ENCODE results near the gene PRKAG2.

PRKAG2 gene

GRCh38 chr7:151838072-151838471 lies 38.8 kb downstream of the PRKAG2 start:
- H2AFZ ChIP-seq (ENCODE audit: low read length) = no peak overlapping the region
- no peak overlapping the region for H3K4me2 ChIP-seq (ENCODE audit: low read length)
- peaks cover 4% of the 10 kb centered on the region for H3K4me1 ChIP-seq (ENCODE audit: insufficient read depth, low read length, severe bottlenecking)
- peaks cover 4% of the 10 kb centered on the region; the same call in 1 of the 2 replicates for H3K27me3 ChIP-seq (ENCODE audit: insufficient read depth, low read length)
- H3F3A ChIP-seq (ENCODE audit: insufficient read depth, low read length) = no peaks in the 10 kb centered on the region
- H3K36me3 ChIP-seq (ENCODE audit: insufficient read depth, low read length) = no peaks in the 10 kb centered on the region
- no peak overlapping the region for H3K27ac ChIP-seq (ENCODE audit: low read depth, low read length, poor library complexity, severe bottlenecking)
- no peak overlapping the region for H3K4me3 ChIP-seq (ENCODE audit: low read depth, low read length, poor library complexity, severe bottlenecking)
- H3K9ac ChIP-seq (ENCODE audit: low read length) = no peak overlapping the region
- no peaks in the 10 kb centered on the region for H3K79me2 ChIP-seq (ENCODE audit: insufficient read depth, low read length)
- no peaks in the 10 kb centered on the region for H3K9me2 ChIP-seq (ENCODE audit: low read depth, low read length)
- TF ChIP-seq EZH2 (IDR thresholded peaks at IDR 0.05; ENCODE audit: borderline replicate concordance, low read length) (no peak), CTCF (IDR thresholded peaks at IDR 0.05; ENCODE audit: low read length) (no peak)
- H3K9me3 ChIP-seq (ENCODE audit: low read length) = no peaks in the 10 kb centered on the region
- no peaks in the 10 kb centered on the region for H4K20me1 ChIP-seq (ENCODE audit: insufficient read depth, low read length)

GRCh38 chr7:151837285-151838042 lies 39.5 kb downstream of the PRKAG2 start:
- Histone ChIP-seq H3K9ac (ENCODE audit: low read length) (no peak overlapping the region), H3F3A (ENCODE audit: insufficient read depth, low read length) (no peaks in the 10 kb centered on the region), H3K4me3 (ENCODE audit: low read depth, low read length, poor library complexity, severe bottlenecking) (no peak overlapping the region), H4K20me1 (ENCODE audit: insufficient read depth, low read length) (no peaks in the 10 kb centered on the region), H3K27ac (ENCODE audit: low read depth, low read length, poor library complexity, severe bottlenecking) (no peak overlapping the region), H3K4me2 (ENCODE audit: low read length) (no peak overlapping the region), H3K36me3 (ENCODE audit: insufficient read depth, low read length) (no peaks in the 10 kb centered on the region), H3K9me3 (ENCODE audit: low read length) (no peaks in the 10 kb centered on the region), H3K27me3 (ENCODE audit: insufficient read depth, low read length) (peaks cover 4% of the 10 kb centered on the region; the same call in 1 of the 2 replicates), H3K4me1 (ENCODE audit: insufficient read depth, low read length, severe bottlenecking) (peaks cover 4% of the 10 kb centered on the region), H2AFZ (ENCODE audit: low read length) (no peak overlapping the region), H3K79me2 (ENCODE audit: insufficient read depth, low read length) (no peaks in the 10 kb centered on the region), H3K9me2 (ENCODE audit: low read depth, low read length) (no peaks in the 10 kb centered on the region)
- no peak for TF ChIP-seq CTCF (IDR thresholded peaks at IDR 0.05; ENCODE audit: low read length)
- TF ChIP-seq EZH2 (IDR thresholded peaks at IDR 0.05; ENCODE audit: borderline replicate concordance, low read length) = no peak

GRCh38 chr7:151836927-151837205 lies 40.0 kb downstream of the PRKAG2 start:
- H3K9ac ChIP-seq (ENCODE audit: low read length) = no peak overlapping the region
- H3K4me3 ChIP-seq (ENCODE audit: low read depth, low read length, poor library complexity, severe bottlenecking) = no peak overlapping the region
- no peaks in the 10 kb centered on the region for H3K9me2 ChIP-seq (ENCODE audit: low read depth, low read length)
- H3K9me3 ChIP-seq (ENCODE audit: low read length) = no peaks in the 10 kb centered on the region
- no peaks in the 10 kb centered on the region for H3K79me2 ChIP-seq (ENCODE audit: insufficient read depth, low read length)
- H3K4me1 ChIP-seq (ENCODE audit: insufficient read depth, low read length, severe bottlenecking) = peaks cover 4% of the 10 kb centered on the region
- H3F3A ChIP-seq (ENCODE audit: insufficient read depth, low read length) = no peaks in the 10 kb centered on the region
- no peaks in the 10 kb centered on the region for H4K20me1 ChIP-seq (ENCODE audit: insufficient read depth, low read length)
- TF ChIP-seq CTCF (IDR thresholded peaks at IDR 0.05; ENCODE audit: low read length) = no peak
- no peak for TF ChIP-seq EZH2 (IDR thresholded peaks at IDR 0.05; ENCODE audit: borderline replicate concordance, low read length)
- H3K36me3 ChIP-seq (ENCODE audit: insufficient read depth, low read length) = no peaks in the 10 kb centered on the region
- H3K4me2 ChIP-seq (ENCODE audit: low read length) = no peak overlapping the region
- peaks cover 4% of the 10 kb centered on the region; the same call in 1 of the 2 replicates for H3K27me3 ChIP-seq (ENCODE audit: insufficient read depth, low read length)
- H2AFZ ChIP-seq (ENCODE audit: low read length) = no peak overlapping the region
- H3K27ac ChIP-seq (ENCODE audit: low read depth, low read length, poor library complexity, severe bottlenecking) = no peak overlapping the region

Measured in OCI-LY1 (cell line).